ENCODE data around the gene PDE3B.
"Not testable (repeated sequence)": the region's sequence is repeated elsewhere in the genome, so short reads cannot be mapped to it uniquely, and the experiment has no call there.

Gene PDE3B

GRCh38 chr11:14750911-14751310 is 107.3 kb downstream of the PDE3B start:
- no peak for DNase-seq

DNA sequence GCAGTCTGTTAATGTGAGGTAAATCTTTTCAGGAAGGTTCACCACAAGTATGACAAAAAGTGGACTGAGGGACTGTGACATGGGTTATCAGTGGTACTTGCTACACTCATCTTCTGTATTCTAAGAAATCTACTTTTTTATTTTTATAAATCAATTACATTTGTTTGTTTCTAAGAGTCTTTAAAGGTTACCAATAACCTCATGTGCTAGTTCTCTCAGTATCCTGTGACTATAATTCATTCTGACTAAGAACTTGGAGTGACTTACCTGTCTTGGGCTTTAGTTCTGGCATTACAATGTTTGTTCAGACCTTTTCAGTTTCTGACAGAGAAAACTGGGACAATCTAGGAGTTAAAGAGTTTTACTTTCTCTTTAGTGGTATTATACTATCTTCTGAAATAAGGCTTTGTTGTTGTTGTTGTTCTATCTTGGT is 108.4 kb downstream of the PDE3B start:
- no peak for DNase-seq

GRCh38 chr11:14755140-14755539 is 111.5 kb downstream of the PDE3B start:
- DNase-seq: no peak

DNA sequence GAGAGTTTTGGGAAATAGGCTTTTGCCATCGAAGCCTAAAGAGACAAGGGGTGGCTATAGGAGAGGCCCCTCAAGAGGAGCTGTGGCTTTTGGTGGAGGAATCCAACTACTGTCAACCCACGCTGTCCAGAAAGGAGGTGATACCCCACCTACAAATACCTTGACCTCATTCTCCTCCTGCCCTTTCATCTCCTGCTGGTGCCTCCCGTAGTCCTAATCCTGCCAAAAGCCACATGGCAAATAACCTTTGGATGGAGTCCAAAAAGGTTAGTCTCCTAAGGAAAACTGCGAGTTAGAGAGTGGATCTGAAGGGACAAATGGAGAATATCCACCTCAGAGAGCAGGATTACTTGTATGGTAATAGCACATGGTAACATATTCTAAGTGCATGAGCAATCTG is 112.7 kb downstream of the PDE3B start:
- no peak for DNase-seq

DNA sequence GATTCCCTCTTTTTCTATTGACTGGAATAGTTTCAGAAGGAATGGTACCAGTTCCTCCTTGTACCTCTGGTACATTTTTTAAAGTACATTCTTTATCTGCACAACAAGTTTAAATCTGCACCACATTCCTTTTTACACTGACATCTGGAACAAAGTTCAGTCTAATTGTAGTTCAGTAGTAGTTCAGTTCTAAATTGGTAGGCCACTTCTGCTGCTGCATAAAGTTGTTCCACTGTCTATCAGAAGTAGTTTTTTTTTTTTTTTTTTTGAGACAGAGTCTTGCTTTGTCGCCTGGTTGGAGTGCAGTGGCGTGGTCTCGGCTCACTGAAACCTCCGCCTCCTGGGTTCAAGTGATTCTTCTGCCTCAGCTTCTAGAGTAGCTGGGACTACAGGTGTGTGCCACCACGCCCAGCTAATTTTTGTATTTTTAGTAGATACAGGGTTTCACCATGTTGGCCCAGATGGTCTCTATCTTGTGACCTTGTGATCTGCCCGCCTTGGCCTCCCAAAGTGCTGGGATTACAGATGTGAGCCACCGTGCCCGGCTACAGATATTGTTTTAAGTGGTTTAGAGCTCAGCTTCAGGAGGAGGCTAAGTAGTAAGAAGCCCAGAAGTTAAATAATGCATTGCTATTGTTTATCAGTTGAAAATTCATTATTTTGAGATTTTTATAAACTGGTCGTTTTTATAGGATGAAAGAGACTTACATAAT is 115.9 kb downstream of the PDE3B start:
- DNase-seq: not testable (repeated sequence)

DNA sequence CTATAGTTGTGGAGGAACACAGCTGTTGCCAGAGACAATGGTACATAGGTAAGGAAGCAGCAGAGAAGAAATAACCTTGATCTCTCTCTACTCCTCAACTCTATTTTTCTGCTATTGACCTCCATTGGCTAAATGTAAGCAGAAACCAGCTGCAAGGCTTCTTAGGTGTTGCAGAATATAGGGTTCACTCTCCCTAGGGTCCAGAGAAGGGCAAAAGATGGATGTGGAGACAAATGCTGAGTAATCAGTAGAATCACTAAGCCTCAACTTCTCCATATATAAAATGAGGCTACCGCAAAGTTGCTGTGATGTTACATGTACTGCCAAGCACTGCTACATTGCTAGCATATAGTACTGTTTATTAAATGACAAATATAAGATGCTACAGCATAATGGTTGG is 120.6 kb downstream of the PDE3B start:
- DNase-seq: no peak

DNA sequence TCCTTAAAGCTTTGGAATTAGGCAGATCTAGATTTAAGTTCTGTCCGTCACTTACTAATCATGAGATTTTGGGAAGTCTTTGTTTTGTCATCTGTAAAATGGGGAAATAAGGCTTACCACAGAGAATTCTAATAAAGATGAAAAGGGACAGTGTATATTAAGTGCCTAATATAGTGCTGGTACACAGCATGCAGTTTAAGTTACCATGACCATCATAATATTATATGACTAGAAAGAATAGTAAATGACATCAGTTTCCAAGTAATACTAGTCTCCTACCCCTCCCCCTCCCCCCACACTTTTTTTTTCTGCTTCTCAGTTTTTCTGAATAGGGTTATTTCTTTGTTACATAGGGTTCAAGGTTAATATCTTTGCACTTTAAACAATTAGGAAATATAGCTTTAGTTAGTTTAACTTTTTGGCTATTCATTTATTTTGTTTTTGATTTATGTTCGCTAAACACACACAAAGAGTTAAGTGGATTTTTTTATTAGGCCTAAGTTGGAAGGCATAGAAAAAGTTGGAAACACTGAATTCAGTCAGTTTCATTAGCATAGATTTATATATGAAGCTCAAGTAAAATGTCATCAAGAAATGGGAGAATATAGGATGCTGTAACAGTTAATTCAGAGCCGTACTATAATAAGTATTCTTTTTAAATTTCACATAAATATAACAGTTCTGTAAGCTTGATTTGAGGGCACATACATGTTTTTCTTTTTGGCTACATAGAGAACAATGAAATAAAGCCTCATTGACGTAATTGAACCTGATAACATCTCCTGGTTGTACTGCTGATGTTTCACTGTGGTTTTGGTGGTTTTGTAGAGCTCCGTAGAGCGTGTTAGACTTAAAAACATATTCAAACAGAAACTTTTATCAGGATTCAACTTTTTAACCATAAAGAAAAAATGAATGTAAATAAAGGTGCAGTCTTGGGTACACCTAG is 121.2 kb downstream of the PDE3B start:
- peak in 1 of 2 experiments; percentile 29 for DNase-seq

DNA sequence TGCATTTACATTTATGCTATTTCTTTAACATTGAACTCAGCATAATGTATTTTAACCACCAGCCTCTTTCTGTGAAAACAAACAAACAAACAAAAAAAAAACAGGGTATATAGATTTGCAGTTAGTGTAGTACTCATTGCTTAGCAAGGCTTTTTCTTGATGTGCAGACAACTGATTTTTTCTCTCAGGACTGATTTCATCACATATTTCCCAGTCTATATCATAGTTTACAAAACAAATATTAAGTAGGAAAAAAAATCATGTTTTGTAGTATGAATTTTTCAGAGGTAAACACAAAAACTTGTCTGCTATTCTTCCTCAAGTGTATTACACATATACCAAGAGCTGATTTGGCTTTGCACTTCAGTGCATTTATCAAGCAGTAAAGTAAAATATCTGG is 123.0 kb downstream of the PDE3B start:
- no peak for DNase-seq

GRCh38 chr11:14768526-14769188 is 125.1 kb downstream of the PDE3B start:
- no peak for DNase-seq

DNA sequence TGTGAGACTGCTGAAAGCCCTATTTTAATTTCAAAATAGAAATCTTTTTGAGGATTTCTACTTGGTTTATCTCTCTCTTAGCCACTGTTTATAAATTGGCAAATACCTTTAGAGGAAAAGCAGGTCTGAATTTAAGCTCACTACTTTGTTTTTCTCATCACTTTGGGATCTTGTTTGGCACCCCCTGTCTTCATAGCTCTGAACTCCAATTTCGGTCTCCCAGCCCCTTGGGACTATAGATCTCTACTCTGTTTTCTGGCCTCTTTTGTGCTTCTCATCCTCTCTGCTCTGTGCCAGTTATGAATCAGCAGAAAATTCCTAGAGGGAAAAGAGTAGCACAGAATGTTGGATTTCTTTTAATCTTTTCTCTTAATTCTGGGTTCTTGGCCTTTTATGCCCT is 130.2 kb downstream of the PDE3B start:
- no peak for DNase-seq

- DNase-seq: no peak
These were observed 131.1 kb downstream of the PDE3B start for GRCh38 chr11:14774721-14775120.

- DNase-seq: no peak
These were observed 132.3 kb downstream of the PDE3B start for GRCh38 chr11:14775897-14776296.

DNA sequence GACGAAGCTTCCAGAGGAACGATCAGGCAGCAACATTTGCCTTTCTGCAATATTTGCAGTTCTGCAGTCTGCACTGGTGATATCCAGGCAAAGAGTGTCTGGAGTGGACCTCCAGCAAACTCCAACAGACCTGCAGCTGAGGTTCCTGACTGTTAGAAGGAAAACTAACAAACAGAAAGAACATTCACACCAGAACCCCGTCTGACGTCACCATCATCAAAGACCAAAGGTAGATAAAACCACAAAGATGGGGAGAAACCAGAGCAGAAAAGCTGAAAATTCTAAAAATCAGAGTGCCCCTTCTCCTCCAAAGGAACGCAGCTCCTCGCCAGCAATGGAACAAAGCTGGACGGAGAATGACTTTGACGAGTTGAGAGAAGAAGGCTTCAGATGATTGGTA is 134.9 kb downstream of the PDE3B start:
- not testable (repeated sequence) for DNase-seq

DNA sequence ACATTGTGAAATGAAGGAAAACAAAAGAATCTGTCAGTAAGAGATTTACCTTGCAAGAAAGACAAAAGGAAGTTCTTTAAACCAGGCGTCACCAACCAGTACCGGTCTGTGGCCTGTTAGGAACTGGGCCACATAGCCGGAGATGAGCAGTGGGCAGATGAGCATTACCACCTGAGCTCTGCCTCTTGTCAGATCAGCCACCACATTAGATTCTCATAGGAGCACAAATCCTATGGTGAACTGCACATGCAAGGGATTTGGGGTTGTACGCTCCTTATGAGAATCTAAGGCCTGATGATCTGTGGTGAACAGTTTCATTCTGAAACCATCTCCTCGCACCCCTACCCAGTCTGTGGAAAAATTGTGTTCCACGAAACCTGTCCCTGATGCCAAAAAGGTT is 140.2 kb downstream of the PDE3B start:
- no peak for DNase-seq

DNA sequence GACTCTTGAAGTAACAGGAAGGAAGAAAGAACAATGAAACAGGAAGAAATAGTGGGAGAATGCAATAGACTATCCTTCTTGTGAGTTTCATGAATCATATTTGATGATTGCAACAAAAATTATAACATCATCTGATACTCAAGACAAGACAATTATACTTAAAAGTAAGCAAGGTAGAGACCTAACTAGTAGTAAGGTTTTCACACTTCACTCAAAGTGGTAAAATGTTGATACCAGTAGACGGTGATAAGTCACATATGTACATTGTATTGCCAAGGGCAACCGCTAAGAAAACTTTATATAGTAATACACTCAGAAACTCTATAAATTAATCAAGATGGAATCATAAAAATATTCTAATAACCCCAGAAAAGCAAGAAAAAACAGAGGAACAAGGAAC is 140.6 kb downstream of the PDE3B start:
- no peak for DNase-seq

- no peak for DNase-seq
These were observed 146.4 kb downstream of the PDE3B start for GRCh38 chr11:14789879-14790484.

DNA sequence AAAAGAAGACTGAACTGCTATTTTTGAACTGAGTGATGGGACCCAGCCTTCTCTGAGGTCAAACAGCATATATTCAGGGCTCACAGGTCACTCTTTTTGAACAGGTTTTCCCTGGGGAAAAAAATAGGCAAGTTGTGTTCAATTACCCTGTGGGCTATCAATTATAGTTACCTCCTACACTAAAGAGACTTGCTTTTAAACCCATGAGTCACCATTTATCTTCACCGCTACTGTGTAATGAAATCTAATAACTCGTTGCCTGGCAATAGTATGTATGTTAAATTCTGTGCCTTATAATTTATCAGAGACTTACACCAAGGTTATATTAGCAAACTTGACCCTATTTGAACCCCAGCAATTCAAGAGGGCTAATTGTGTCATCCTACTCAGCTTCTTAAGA is 149.9 kb downstream of the PDE3B start:
- DNase-seq: no peak

GRCh38 chr11:14796028-14796427 is 152.4 kb downstream of the PDE3B start:
- not testable (repeated sequence) for DNase-seq

DNA sequence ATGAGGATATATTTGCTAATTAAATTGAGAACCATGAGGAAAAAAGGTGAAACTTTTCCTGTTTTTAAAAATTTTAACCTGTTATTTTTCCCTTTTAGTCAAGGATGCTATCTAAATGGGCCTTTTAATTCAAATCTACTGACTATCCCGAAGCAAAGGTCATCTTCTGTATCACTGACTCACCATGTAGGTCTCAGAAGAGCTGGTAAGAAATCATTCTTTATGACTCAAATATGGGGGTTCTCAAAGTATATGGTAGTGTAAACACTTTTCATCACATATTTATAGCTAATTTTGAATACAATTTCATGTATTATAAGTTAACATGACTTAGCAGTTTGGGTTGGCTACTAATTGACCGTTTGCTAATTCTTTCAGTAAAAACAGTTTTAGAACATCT is 160.2 kb downstream of the PDE3B start:
- no peak for DNase-seq

DNA sequence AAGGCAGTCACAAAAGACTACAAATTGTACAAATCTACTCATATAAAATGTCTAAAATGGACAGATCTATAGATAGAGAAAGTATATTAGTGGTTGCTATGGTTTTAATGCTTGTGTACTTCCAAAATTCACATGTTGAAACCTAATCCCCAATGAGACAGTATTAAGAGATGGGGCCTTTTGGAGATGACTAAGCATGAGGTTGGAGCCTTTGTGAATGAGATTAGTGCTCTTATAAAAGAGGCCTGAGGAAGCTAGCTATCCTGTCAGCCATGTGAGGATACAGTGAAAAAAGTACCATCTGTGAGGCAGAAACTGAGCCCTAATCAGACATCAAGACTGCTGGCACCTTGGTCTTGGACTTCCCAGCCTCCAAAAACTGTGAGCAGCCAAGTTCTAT is 165.9 kb downstream of the PDE3B start:
- no peak for DNase-seq

DNA sequence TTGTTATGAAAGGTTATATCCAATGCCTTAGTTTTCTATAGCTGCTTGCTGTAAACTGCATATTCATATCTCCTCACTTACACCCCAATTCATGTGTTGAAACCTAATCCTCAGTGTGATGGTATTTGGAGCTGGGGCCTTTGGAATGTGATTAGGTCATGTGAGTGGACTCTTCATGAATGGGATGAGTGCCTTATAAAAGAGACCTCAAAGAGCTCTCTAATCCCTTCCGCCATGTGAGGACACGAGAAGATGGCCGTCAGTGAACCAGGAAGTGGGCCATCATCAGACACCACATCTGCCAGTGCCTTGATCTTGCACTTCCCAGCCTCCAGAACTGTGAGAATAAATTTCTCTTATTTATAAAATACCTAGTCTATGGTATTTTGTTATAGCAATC is 169.2 kb downstream of the PDE3B start:
- DNase-seq: no peak

DNA sequence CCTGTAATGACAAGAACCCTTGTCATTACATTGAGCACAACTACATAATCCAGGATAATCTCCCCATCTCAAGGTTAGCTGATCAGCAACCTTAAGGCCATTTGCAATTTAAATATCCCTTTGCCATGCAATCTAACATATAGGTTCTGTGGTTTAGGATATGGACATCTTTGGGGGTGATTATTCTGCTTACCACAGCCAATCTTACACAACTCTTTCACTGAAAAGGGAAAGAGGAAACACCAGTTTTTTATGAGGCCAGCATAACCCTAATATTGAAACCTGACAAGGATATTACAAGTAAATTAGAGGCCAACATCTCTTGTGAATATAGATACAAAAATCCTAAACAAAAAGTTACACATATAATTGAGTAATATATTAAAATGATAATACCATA is 169.9 kb downstream of the PDE3B start:
- no peak for DNase-seq

DNA sequence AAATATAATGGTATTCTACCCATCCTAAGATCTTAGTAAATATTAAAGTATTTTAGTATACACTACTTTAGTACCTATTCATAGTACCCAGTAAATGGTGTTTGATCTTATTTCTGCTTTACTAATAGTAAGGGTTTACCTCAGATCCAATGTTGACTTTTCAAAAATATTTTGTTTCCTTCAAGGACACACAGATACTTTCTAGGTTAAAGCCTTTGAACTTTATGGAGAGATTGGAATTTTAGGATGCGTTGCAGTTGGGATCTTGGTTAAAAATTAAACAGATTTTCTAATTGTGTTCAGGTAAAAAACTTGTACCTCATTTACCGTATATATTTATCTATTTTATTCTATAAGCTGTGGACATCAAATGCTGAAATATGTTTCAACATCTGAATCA is 175.2 kb downstream of the PDE3B start:
- DNase-seq: no peak
